Body of pancreas (tissue), 4 donors: ENCODE data around the gene WNT7B.

Experiments
- POLR2A ChIP-seq, 3 donors: fragments of 450-650 bp; IDR thresholded peaks; one replicate each; pipeline ENCODE4 v1.6.1; 2016; ENCODE audit warnings: antibody characterized with exemption in 3 of 3, mild to moderate bottlenecking in 2 of 3
- TF ChIP-seq, protein P1 (sequence below), 7 experiments: fragments of 450-650 bp in 4 of 7; fragments of 200-600 bp in 3 of 7; sonication (generic) in 3 of 7; IDR thresholded peaks; one replicate each; pipeline ENCODE4 v1.5.1; 2016 to 2019; ENCODE audit warnings: antibody characterized with exemption in 7 of 7

DNA sequence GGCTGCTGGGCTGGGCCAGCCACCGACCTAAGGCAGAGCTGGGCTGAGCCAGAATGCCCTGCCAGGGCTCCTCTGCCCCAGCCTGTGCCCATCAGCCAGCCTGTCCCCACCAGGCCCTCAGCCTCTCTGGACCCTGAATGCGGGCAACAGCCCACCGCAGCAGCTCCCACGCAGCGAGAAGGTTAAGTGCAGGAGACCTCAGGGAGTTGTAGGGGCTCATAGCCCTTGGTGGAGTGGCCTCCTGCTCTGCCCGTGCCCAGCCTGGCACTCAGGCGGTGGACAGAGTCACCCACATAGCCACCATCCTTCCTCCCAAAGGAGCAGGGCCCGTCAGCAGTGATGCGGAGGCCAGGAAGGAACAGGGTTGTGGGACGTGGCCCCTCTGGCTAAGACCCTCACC is 19.1 kb downstream of the WNT7B start:
- no peak for TF ChIP-seq POLR2A (IDR thresholded peaks at IDR 0.05)
- TF ChIP-seq, protein P1, sequence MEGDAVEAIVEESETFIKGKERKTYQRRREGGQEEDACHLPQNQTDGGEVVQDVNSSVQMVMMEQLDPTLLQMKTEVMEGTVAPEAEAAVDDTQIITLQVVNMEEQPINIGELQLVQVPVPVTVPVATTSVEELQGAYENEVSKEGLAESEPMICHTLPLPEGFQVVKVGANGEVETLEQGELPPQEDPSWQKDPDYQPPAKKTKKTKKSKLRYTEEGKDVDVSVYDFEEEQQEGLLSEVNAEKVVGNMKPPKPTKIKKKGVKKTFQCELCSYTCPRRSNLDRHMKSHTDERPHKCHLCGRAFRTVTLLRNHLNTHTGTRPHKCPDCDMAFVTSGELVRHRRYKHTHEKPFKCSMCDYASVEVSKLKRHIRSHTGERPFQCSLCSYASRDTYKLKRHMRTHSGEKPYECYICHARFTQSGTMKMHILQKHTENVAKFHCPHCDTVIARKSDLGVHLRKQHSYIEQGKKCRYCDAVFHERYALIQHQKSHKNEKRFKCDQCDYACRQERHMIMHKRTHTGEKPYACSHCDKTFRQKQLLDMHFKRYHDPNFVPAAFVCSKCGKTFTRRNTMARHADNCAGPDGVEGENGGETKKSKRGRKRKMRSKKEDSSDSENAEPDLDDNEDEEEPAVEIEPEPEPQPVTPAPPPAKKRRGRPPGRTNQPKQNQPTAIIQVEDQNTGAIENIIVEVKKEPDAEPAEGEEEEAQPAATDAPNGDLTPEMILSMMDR (IDR thresholded peaks at IDR 0.05) = no peak
